ENCODE data around the gene HRH3.

GRCh38 chr20:62198496-62198895 is 21.6 kb downstream of the HRH3 start:
- no peak for TF ChIP-seq EP300 (IDR thresholded peaks at IDR 0.05)
- no peak for TF ChIP-seq CTCF (IDR thresholded peaks at IDR 0.05)
- TF ChIP-seq POLR2AphosphoS5 (IDR thresholded peaks at IDR 0.05), result no peak
- TF ChIP-seq POLR2A (IDR thresholded peaks at IDR 0.05), result no peak

Data from suprapubic skin (tissue), 4 donors.